ENCODE measurements around the gene CHRD.

CHRD gene

GRCh38 chr3:184361932-184362667 lies 17.8 kb upstream of the CHRD start:
- DNase-seq = peak; percentile 38

GRCh38 chr3:184362668-184363546 lies 16.9 kb upstream of the CHRD start:
- DNase-seq = peak; percentile 92

DNA sequence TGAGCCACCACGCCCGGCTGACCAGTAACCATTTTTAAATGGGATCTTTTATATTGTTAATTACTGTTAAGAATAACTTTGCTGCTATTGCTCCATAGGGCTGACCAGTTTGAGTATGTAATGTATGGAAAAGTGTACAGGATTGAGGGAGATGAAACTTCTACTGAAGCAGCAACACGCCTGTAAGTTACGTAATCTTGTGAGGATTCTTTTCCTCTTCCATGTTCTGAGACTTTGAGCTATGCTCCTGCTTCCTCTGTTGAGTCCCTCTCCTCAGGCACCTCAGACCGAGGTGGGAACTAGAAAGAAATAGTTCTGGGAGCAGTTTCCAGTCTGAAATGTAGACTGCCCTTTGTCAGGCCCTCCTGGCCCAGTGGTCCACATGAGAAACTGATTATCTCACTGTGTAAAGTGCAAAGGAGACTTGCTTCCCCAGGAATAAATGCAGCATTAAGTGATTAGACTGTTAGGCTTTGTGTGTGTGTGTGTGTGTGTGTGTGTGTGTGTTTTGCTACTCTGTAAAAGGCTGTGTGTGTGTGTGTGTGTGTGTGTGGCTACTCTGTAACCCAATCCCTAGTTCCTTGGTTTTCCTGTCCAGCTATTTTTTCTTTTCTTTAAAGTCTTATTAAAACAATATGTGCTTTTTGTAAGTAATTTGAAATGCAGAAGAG lies 13.1 kb upstream of the CHRD start:
- no peak for DNase-seq

DNA sequence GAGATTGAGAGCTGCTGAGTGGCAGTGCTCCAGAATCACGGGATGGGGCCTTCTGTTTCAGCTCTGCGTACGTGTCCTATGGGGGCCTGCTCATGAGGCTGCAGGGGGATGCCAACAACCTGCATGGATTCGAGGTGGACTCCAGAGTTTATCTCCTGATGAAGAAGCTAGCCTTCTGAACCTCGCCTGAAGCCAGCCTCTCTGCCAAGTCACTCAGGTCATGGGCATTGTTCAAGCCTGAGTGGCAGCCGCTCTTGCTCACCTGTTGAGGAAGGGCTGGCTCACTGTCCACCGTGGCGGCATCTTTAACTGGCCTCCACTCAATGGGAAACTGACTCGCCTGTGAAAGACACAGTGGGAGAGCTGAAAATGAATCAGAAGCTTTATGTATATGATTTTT lies 11.7 kb upstream of the CHRD start:
- DNase-seq = no peak

GRCh38 chr3:184368586-184369183 lies 11.2 kb upstream of the CHRD start:
- DNase-seq = no peak

- peak; percentile 50 for DNase-seq
These were observed 8.3 kb upstream of the CHRD start for GRCh38 chr3:184371570-184372018.

- no peak for DNase-seq
These were observed 7.5 kb upstream of the CHRD start for GRCh38 chr3:184372296-184372821.

DNA sequence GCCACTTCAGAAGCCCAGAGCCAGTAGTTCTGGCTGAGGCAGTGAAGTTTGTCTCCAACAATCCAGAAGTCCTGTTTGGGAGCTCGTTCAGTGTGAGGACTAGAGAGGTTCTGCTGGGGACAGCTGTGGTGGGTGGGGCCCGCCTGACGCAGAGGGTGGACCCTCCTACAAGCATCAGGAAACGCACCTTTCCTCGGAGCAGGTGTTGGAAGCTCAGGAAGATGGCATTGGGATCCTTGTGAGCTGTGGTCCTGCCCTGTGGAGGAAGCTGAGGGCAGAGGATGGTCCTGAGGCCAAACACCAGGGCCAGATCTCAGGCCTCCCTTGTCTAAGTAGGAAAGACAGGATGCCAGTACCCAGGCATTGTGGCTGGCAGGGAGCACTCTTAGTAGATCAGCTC lies 6.9 kb upstream of the CHRD start:
- DNase-seq = no peak

DNA sequence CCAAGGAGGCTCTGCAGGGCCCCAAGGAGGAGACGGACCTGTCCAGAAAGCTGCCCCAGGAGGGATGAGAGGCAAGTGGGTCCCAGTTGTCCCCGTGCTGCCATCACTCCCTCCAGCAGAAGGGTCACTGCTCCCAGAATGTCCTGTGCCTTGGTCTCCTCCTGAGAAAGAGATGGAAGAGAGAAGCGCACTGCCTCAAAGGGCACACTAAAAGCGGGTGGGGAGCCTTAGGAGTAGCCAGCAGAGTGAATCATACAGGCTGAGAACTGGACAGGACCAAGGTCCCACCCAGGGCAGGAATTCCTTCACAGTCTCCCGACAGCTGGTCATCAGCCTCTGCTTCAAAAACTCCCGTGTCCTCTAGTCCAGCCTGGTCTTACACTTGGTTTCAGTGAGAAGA lies 6.4 kb upstream of the CHRD start:
- no peak for DNase-seq

DNA sequence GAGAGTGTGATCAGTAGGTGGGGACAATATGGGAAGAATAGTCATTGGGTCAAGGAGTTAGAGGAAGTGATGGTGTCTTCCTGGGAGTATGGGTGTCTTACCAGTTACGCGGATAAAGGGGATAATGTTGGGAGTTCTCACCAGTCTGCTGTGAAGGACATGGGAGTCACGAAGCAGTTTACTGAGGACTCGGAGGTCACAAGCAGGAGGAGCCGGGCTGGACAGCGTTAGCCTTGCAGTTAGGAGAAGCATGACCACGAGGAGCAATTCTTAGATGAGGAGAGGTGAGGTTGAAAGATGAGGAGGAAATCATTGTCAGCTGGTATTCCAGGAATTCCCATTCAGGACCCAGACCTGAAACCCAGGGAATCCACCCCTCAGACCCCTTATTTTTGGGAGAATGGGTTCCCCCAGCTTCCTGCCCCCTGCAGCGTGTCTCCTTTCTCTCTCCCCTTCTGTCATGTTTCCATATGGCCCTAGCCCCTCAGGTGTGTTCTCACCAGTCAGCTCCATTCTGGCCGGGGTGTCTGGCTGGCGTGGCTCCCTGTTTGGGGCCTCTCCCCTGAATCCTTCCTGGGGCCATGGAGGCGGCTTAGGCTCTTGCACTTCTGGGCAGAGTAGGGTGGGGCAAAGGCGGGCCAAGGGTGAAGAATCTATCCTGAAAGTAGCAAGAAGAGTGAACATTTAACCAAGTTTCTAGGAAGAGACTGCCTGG lies 4.0 kb upstream of the CHRD start:
- DNase-seq = no peak

GRCh38 chr3:184377374-184377773 lies 2.5 kb upstream of the CHRD start:
- DNase-seq = no peak

- no peak for DNase-seq
These were observed 1.9 kb upstream of the CHRD start, which contains the start of gene THPO for GRCh38 chr3:184377882-184378445. Gene THPO (minus strand): TSS chr3:184378207. CDS start chr3:184376259, 1,948 bp downstream.

GRCh38 chr3:184378651-184379357 lies 1.1 kb upstream of the CHRD start:
- no peak for DNase-seq

DNA sequence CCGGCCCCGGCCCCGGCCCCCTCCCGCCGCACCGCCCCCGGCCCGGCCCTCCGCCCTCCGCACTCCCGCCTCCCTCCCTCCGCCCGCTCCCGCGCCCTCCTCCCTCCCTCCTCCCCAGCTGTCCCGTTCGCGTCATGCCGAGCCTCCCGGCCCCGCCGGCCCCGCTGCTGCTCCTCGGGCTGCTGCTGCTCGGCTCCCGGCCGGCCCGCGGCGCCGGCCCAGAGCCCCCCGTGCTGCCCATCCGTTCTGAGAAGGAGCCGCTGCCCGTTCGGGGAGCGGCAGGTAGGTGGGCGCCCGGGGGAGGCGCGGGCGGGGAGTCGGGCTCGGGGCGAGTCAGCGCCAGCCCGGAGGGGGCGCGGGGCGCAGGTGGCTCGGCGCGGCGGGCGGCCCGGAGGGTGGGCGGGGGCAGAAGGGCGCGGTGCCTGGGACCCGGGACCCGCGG lies 352 bp downstream of the CHRD start:
- DNase-seq = no peak

DNA sequence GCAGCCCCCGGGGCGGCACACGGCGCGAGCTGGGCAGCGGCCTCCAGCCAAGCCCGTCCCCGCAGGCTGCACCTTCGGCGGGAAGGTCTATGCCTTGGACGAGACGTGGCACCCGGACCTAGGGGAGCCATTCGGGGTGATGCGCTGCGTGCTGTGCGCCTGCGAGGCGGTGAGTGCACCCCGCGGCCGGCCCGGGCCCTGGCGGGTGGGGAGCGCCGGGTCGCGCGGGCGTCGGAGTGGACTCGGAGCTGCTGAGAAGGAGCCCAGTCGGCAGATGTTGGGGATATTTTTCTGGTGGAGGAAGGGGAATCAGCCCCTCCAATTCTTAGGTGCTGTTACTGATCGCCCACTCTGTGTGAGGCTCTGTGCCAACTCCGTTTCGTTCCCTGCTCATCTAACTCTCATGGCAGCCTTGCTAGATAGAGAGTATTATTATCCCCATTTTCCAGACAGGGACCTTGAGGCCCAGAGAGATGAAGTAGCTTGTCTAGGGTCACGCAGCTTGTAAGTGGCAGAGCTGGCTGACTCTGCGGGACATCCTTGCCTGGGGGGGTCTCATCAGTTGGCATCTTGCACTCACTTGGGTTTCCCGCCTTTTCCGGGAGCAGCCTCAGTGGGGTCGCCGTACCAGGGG lies 890 bp downstream of the CHRD start:
- DNase-seq = no peak

DNA sequence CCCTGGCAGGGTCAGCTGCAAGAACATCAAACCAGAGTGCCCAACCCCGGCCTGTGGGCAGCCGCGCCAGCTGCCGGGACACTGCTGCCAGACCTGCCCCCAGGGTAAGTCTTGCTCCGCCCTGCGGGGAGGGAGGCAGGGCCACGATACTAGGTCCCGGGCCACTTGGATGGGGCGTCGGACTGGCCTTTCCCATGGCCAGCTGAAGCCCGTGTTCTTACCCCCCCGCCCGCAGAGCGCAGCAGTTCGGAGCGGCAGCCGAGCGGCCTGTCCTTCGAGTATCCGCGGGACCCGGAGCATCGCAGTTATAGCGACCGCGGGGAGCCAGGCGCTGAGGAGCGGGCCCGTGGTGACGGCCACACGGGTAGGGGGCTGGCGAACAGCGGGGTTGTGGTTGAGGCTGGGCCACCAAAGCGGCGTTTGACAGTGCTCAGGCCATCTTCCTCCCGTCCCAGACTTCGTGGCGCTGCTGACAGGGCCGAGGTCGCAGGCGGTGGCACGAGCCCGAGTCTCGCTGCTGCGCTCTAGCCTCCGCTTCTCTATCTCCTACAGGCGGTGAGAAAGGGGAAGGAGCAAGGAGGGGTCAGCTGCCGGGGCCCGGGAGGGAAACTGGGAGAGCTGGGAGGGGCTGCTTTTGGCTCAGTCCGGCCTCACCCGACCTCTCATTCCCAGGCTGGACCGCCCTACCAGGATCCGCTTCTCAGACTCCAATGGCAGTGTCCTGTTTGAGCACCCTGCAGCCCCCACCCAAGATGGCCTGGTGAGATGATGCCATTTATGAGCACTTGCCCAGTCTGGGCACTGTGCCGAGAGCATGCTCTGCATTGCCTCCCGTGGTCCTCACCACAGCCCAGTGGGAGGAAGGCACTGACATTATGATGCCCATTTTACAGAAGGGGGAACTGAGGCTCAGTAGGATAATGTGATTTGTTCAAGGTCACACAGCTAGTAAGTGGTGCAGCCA lies 1.7 kb downstream of the CHRD start:
- no peak for DNase-seq

GRCh38 chr3:184382326-184383032 lies 2.6 kb downstream of the CHRD start:
- DNase-seq = no peak

DNA sequence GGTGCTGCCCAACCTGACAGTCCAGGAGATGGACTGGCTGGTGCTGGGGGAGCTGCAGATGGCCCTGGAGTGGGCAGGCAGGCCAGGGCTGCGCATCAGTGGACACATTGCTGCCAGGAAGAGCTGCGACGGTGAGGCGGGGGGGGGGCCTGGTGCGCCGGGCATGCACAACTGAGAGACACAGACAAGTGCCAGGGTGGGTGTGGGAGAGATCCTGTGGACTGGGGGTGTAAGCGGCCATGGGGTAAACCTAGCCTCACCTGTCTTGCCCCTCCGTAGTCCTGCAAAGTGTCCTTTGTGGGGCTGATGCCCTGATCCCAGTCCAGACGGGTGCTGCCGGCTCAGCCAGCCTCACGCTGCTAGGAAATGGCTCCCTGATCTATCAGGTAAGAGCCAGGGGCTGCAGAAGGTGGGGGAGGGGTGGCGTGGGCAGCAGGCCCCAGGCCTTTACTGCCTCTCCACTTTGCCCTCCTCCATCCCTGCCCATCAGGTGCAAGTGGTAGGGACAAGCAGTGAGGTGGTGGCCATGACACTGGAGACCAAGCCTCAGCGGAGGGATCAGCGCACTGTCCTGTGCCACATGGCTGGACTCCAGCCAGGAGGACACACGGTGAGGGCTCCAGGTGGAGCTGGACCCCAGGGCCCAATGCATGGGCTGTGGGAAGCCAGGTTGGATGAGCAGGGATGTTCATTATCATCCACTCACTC lies 3.3 kb downstream of the CHRD start:
- no peak for DNase-seq
